ENCODE data around the gene GRIK4.

DNA sequence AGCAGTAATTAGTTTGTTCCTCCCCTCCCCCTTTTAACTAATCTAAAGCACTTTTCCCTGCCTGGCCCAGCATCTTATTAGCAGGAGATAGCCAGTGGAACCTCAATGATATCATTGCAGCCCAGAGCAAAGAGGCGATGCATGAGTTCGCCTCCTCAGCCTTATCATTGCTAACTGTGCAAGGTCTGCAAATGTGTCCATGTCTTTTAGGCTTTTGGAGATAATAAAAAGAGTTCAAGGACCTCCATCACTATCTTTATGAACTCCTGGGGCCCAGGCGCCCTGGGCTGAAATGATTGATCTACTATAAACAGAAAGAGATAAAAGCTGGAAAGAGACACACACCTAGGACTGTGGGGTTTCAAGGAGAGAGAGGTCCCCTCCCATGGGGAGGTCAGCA lies 388.2 kb downstream of the GRIK4 start:
- TF ChIP-seq, protein P1, sequence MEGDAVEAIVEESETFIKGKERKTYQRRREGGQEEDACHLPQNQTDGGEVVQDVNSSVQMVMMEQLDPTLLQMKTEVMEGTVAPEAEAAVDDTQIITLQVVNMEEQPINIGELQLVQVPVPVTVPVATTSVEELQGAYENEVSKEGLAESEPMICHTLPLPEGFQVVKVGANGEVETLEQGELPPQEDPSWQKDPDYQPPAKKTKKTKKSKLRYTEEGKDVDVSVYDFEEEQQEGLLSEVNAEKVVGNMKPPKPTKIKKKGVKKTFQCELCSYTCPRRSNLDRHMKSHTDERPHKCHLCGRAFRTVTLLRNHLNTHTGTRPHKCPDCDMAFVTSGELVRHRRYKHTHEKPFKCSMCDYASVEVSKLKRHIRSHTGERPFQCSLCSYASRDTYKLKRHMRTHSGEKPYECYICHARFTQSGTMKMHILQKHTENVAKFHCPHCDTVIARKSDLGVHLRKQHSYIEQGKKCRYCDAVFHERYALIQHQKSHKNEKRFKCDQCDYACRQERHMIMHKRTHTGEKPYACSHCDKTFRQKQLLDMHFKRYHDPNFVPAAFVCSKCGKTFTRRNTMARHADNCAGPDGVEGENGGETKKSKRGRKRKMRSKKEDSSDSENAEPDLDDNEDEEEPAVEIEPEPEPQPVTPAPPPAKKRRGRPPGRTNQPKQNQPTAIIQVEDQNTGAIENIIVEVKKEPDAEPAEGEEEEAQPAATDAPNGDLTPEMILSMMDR (IDR thresholded peaks at IDR 0.05; ENCODE audit: low read depth, low read length, poor library complexity, severe bottlenecking), result no peak
- no peak for TF ChIP-seq EZH2phosphoT487 (IDR thresholded peaks at IDR 0.05; ENCODE audit: borderline replicate concordance, low read length)

Data from DOHH2 (cell line).